ENCODE results near the gene PWWP2B. TPM values are rescaled to one million over a fixed set of nuclear protein-coding genes. Genes with fewer than 3 reads are reported as not detected.

The PWWP2B gene
- total RNA-seq, 1 donor from 2014 or later, result 24.2 TPM

DNA sequence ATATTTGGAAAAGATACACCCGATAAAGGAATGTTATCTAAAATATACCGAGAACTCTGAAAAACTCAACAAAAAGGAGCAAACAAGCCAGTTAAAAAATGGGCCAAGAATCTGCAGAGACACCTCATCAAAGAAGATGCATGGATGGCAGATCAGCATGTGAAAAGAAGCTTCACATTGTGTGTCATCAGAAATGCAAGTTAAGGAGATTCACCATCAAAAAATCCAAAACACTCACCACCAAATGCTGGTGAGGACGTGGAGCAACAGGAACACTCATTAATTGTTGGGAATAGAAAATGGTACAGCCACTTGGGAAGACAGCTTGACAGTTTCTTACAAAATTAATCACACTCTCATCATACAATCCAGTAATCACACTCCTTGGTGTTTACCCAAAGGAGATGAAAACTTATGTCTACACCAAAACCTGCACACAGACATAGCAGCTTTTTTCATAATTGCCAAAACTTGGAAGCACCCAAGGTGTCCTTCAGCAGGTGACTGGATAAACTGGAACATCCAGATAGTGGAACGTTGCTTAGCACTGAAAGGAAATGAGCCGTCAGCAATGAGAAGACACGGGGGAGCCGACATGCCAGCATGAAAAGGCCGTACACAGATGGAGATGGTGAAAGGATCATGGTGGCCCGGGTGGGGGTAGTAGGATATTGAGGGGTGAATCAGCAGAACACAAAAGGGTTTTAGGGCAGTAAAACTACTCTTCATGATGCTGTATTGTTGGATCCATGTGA, 27.9 kb upstream of the PWWP2B start:
- peaks cover 15% of the 10 kb centered on the region for H3K9me3 Mint-ChIP-seq
- H3K4me3 Mint-ChIP-seq, result no peak overlapping the region
- H3K27me3 Mint-ChIP-seq (ENCODE audit: low read depth), result no peaks in the 10 kb centered on the region
- no peak overlapping the region for H3K27ac Mint-ChIP-seq
- H3K36me3 Mint-ChIP-seq, result peaks cover 39% of the 10 kb centered on the region
- TF ChIP-seq, protein P1, sequence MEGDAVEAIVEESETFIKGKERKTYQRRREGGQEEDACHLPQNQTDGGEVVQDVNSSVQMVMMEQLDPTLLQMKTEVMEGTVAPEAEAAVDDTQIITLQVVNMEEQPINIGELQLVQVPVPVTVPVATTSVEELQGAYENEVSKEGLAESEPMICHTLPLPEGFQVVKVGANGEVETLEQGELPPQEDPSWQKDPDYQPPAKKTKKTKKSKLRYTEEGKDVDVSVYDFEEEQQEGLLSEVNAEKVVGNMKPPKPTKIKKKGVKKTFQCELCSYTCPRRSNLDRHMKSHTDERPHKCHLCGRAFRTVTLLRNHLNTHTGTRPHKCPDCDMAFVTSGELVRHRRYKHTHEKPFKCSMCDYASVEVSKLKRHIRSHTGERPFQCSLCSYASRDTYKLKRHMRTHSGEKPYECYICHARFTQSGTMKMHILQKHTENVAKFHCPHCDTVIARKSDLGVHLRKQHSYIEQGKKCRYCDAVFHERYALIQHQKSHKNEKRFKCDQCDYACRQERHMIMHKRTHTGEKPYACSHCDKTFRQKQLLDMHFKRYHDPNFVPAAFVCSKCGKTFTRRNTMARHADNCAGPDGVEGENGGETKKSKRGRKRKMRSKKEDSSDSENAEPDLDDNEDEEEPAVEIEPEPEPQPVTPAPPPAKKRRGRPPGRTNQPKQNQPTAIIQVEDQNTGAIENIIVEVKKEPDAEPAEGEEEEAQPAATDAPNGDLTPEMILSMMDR (IDR thresholded peaks at IDR 0.05; ENCODE audit: unreplicated experiment), result no peak
- DNase-seq (ENCODE audit: low spot score in 2 of 2, unreplicated experiment in 2 of 2), result no peak
- H3K4me1 Mint-ChIP-seq, result no peaks in the 10 kb centered on the region

DNA sequence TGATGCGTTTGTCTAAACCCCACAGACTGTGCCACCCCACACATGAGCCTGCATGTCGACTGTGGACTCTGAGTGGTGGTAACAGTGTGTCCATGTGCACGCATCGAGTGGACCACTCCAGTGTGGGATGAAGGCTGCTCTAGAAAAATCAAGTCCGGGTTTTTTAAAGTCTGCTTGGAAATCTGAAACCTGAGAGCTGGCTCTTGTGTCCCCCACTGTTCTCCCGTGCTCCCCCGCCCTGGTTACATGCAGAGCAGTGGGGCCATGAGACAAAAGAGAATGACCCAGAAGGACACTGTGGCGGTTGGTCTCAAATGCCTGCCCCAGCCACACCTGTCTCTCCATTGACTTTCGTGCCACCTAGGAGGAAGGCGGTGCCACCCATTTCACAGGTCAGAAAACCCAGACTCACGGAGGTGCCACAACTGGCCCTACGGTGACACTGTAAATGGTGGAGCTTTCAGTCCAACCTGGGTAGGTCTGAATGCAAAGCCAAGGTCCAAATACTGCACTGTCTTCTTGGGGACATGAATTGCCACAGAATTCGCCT, 27.3 kb upstream of the PWWP2B start:
- Mint-ChIP-seq H3K36me3 (peaks cover 34% of the 10 kb centered on the region), H3K27ac (no peak overlapping the region), H3K4me1 (no peaks in the 10 kb centered on the region), H3K9me3 (peaks cover 15% of the 10 kb centered on the region), H3K4me3 (no peak overlapping the region), H3K27me3 (ENCODE audit: low read depth) (no peaks in the 10 kb centered on the region)
- peak in 1 of 2 experiments; percentile 3 for DNase-seq (ENCODE audit: low spot score in 2 of 2, unreplicated experiment in 2 of 2)
- TF ChIP-seq, protein P1 (IDR thresholded peaks at IDR 0.05; ENCODE audit: unreplicated experiment), result no peak

DNA sequence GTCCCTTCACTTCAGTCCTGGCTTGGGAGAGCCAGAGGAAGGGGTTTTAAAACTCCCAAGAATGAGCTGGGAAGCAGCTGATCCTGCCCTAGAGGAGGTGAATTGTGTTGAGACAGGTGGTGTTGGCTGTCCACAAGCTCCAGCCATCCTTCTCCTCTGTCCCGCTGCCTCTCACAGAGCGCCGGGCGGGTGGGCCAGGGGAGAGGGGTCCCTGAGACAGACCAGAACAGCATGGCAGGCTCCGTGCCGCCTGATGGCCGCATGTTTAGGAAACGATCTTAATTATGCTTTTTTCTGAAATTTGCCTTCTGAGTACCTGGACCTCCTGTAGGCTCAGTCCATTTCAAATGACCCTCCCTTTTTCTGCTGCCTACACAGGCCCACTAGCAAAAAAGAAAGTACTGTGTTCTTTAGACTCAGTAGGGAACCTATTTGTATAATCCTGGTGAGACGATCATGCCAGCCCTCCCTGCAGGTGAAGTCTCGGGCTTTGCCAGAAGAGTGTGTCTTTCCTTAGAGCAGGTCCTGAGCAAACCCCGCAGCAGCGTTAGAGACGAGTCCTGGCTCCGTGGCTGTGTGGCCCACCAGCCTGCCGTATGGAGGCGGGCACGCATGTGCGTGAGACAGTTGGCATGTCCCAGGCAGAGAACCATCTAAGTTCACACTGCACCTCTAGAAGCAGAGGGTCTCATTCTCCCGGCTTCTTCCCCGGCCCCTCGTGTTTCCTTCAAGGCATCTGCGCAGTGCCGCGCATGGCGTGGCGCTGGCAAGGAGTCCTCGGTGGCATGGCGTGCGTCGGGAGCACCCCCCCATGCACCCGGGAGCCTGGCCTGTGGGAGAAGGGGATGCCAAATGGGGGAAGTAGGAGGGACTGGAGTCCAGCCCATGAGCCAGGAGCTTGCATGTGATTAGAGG, 26.3 kb upstream of the PWWP2B start:
- no peak overlapping the region for H3K27ac Mint-ChIP-seq
- TF ChIP-seq, protein P1 (IDR thresholded peaks at IDR 0.05; ENCODE audit: unreplicated experiment), result no peak
- peaks cover 15% of the 10 kb centered on the region for H3K9me3 Mint-ChIP-seq
- peak in 1 of 2 experiments; percentile 9 for DNase-seq (ENCODE audit: low spot score in 2 of 2, unreplicated experiment in 2 of 2)
- no peak overlapping the region for H3K4me3 Mint-ChIP-seq
- peaks cover 27% of the 10 kb centered on the region for H3K36me3 Mint-ChIP-seq
- H3K27me3 Mint-ChIP-seq (ENCODE audit: low read depth), result no peaks in the 10 kb centered on the region
- H3K4me1 Mint-ChIP-seq, result peaks cover 1% of the 10 kb centered on the region

DNA sequence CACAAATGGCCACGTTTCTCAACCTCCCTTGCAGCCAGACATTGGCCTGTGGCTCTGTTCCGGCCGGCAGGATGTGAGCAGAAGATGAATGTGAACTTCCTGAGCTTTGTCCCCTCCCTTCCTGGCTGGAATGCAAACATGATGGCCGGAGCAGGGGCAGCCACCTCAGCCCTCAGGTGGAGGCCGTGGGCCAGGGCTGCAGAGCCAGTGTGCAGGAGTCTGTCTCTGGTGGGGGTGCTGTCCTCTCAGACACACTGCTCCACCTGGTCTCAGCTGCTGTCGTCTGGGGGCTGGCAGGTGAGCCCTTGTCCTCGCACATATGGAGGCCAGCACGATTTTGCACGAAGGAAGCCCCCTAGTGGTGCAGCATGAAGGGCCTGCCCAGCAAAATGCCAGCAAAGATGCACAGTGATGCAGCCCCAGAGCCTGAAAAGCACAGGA, 25.3 kb upstream of the PWWP2B start:
- Mint-ChIP-seq H3K4me3 (no peak overlapping the region), H3K27me3 (ENCODE audit: low read depth) (no peaks in the 10 kb centered on the region), H3K36me3 (peaks cover 31% of the 10 kb centered on the region), H3K4me1 (peaks cover 4% of the 10 kb centered on the region), H3K9me3 (peaks cover 15% of the 10 kb centered on the region), H3K27ac (no peak overlapping the region)
- TF ChIP-seq, protein P1 (IDR thresholded peaks at IDR 0.05; ENCODE audit: unreplicated experiment), result peak; percentile 21
- DNase-seq (ENCODE audit: low spot score in 2 of 2, unreplicated experiment in 2 of 2), result peak in 1 of 2 experiments; percentile 11

DNA sequence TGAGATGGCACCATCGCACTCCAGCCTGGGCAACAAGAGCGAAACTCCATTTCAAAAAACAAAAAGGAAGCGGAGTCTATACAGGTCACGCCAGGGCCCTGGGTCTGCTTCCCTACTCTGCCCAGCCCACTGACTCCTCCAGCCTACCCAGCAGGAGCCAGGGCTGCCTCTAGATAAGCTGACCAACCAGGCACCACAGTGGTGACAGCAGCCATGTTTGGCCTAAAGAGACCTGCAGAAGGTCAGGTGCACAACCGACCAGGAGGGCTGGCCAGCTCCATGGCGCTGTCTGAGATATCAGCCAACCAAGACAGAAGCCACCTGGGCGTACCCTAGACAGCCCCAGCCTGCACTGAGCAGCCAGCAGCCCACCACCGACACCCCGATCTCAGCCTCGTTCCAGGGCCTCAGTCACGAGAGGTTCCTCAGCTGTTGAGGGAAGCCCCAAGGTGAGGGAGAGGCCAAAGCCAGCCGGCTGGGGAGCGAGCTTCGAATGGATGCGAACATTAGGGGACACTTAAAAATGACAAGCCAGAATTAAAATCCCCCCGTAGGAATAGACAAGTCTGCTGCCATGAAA, 24.4 kb upstream of the PWWP2B start:
- peaks cover 13% of the 10 kb centered on the region for H3K9me3 Mint-ChIP-seq
- TF ChIP-seq, protein P1 (IDR thresholded peaks at IDR 0.05; ENCODE audit: unreplicated experiment), result no peak
- peak in 1 of 2 experiments; percentile 15 for DNase-seq (ENCODE audit: low spot score in 2 of 2, unreplicated experiment in 2 of 2)
- H3K27me3 Mint-ChIP-seq (ENCODE audit: low read depth), result no peaks in the 10 kb centered on the region
- peaks cover 4% of the 10 kb centered on the region for H3K4me1 Mint-ChIP-seq
- peaks cover 24% of the 10 kb centered on the region for H3K36me3 Mint-ChIP-seq
- no peak overlapping the region for H3K4me3 Mint-ChIP-seq
- no peak overlapping the region for H3K27ac Mint-ChIP-seq
